ENCODE results near the gene CLEC4C. TPM values are rescaled to one million over a fixed set of nuclear protein-coding genes. Genes with fewer than 3 reads are reported as not detected.

Gene CLEC4C
- total and polyA plus RNA-seq, 2 of the 8 experiments (the other 6 are each of a cell fraction or from before 2014, with no cell fraction given), result 0.76 TPM; not detected in 1

DNA sequence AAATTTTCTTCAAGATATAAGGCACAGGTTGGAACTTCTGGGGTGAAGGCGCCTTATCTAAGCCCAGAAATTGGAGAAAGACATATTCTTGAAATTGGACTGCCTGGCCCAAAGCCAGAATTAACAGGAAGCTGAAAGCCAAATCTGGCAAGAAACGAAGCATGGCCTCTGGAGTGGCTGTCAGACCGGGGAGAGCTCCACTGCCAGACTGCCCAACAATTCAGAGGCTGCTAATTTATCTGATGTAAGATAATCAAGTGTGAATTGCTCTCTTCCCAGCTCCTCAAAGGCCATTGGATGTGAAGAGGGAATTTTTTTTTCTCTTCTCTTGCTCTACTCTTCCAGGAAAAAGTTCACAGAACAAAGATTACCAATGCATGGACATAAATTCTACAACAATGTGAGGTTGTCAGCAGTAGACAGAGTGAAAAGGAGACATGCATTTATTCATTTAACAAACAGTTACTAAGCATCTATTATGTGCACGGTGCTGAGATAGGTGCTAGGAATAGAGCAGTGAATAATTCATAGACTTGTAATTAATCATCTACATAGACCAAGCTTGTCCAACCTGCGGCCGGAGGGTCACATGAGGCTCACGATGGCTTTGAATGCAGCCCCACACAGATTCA, 51.5 kb downstream of the CLEC4C start, which contains the start of gene GDF3 (continued):
- TF ChIP-seq, protein P1, sequence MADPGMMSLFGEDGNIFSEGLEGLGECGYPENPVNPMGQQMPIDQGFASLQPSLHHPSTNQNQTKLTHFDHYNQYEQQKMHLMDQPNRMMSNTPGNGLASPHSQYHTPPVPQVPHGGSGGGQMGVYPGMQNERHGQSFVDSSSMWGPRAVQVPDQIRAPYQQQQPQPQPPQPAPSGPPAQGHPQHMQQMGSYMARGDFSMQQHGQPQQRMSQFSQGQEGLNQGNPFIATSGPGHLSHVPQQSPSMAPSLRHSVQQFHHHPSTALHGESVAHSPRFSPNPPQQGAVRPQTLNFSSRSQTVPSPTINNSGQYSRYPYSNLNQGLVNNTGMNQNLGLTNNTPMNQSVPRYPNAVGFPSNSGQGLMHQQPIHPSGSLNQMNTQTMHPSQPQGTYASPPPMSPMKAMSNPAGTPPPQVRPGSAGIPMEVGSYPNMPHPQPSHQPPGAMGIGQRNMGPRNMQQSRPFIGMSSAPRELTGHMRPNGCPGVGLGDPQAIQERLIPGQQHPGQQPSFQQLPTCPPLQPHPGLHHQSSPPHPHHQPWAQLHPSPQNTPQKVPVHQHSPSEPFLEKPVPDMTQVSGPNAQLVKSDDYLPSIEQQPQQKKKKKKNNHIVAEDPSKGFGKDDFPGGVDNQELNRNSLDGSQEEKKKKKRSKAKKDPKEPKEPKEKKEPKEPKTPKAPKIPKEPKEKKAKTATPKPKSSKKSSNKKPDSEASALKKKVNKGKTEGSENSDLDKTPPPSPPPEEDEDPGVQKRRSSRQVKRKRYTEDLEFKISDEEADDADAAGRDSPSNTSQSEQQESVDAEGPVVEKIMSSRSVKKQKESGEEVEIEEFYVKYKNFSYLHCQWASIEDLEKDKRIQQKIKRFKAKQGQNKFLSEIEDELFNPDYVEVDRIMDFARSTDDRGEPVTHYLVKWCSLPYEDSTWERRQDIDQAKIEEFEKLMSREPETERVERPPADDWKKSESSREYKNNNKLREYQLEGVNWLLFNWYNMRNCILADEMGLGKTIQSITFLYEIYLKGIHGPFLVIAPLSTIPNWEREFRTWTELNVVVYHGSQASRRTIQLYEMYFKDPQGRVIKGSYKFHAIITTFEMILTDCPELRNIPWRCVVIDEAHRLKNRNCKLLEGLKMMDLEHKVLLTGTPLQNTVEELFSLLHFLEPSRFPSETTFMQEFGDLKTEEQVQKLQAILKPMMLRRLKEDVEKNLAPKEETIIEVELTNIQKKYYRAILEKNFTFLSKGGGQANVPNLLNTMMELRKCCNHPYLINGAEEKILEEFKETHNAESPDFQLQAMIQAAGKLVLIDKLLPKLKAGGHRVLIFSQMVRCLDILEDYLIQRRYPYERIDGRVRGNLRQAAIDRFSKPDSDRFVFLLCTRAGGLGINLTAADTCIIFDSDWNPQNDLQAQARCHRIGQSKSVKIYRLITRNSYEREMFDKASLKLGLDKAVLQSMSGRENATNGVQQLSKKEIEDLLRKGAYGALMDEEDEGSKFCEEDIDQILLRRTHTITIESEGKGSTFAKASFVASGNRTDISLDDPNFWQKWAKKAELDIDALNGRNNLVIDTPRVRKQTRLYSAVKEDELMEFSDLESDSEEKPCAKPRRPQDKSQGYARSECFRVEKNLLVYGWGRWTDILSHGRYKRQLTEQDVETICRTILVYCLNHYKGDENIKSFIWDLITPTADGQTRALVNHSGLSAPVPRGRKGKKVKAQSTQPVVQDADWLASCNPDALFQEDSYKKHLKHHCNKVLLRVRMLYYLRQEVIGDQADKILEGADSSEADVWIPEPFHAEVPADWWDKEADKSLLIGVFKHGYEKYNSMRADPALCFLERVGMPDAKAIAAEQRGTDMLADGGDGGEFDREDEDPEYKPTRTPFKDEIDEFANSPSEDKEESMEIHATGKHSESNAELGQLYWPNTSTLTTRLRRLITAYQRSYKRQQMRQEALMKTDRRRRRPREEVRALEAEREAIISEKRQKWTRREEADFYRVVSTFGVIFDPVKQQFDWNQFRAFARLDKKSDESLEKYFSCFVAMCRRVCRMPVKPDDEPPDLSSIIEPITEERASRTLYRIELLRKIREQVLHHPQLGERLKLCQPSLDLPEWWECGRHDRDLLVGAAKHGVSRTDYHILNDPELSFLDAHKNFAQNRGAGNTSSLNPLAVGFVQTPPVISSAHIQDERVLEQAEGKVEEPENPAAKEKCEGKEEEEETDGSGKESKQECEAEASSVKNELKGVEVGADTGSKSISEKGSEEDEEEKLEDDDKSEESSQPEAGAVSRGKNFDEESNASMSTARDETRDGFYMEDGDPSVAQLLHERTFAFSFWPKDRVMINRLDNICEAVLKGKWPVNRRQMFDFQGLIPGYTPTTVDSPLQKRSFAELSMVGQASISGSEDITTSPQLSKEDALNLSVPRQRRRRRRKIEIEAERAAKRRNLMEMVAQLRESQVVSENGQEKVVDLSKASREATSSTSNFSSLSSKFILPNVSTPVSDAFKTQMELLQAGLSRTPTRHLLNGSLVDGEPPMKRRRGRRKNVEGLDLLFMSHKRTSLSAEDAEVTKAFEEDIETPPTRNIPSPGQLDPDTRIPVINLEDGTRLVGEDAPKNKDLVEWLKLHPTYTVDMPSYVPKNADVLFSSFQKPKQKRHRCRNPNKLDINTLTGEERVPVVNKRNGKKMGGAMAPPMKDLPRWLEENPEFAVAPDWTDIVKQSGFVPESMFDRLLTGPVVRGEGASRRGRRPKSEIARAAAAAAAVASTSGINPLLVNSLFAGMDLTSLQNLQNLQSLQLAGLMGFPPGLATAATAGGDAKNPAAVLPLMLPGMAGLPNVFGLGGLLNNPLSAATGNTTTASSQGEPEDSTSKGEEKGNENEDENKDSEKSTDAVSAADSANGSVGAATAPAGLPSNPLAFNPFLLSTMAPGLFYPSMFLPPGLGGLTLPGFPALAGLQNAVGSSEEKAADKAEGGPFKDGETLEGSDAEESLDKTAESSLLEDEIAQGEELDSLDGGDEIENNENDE (IDR thresholded peaks at IDR 0.05; ENCODE audit: insufficient replicate concordance, low read length), result no peak
